GM12801 (cell line): ENCODE measurements around the gene C3orf22.

Experiments
- TF ChIP-seq, protein P1 (sequence below): IDR thresholded peaks from one replicate; pipeline ENCODE4 v1.5.1; 2011; ENCODE audit warnings: control low read depth; ENCODE audit not compliant: insufficient read length; ENCODE audit errors: extremely low read depth

The C3orf22 gene, protein sequence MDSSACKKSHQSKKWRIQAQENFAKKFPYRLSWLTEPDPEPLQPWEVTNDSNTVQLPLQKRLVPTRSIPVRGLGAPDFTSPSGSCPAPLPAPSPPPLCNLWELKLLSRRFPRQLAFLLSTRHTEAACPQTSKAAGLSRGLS

DNA sequence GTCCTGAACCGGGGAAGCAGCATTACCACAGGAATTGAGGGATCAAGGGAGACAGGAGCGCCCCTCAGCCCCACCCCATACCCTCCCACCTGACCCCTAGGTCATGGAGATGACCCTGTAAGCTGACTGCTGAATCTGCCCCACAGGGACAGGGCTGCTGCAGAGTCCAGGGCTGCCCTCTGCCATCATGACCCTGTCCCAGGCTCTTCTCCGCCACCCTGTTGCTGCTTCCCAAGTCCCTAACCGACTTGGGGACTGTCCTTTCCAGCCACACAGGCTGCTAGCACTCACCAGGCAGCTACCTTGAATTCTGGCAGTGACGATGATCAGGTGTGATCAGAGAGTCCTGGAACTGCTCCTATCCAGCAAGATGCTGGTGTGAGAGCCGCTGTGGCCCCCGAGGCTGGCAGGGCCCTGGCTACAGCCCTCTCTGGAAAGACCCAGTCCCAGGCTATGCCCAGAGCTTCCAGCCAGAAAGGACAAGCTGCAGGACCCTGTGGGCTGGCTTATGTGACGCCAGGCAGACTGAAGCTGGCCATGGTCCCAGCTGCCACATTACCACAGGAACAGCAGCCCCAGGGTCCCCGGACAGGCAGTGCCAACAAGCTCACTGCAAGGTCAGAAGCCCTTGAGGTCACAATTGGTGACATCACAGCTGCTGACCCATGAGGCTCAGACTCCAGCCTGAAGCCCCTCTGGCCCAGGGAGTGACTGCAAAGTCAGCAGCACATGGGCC, at the start of gene C3orf22:
Gene C3orf22, minus strand, starts transcription at position 597 of the 736 bp plus-strand sequence. CDS start 5,542 bp downstream, outside the sequence.
- TF ChIP-seq, protein P1, sequence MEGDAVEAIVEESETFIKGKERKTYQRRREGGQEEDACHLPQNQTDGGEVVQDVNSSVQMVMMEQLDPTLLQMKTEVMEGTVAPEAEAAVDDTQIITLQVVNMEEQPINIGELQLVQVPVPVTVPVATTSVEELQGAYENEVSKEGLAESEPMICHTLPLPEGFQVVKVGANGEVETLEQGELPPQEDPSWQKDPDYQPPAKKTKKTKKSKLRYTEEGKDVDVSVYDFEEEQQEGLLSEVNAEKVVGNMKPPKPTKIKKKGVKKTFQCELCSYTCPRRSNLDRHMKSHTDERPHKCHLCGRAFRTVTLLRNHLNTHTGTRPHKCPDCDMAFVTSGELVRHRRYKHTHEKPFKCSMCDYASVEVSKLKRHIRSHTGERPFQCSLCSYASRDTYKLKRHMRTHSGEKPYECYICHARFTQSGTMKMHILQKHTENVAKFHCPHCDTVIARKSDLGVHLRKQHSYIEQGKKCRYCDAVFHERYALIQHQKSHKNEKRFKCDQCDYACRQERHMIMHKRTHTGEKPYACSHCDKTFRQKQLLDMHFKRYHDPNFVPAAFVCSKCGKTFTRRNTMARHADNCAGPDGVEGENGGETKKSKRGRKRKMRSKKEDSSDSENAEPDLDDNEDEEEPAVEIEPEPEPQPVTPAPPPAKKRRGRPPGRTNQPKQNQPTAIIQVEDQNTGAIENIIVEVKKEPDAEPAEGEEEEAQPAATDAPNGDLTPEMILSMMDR, result no peak

DNA sequence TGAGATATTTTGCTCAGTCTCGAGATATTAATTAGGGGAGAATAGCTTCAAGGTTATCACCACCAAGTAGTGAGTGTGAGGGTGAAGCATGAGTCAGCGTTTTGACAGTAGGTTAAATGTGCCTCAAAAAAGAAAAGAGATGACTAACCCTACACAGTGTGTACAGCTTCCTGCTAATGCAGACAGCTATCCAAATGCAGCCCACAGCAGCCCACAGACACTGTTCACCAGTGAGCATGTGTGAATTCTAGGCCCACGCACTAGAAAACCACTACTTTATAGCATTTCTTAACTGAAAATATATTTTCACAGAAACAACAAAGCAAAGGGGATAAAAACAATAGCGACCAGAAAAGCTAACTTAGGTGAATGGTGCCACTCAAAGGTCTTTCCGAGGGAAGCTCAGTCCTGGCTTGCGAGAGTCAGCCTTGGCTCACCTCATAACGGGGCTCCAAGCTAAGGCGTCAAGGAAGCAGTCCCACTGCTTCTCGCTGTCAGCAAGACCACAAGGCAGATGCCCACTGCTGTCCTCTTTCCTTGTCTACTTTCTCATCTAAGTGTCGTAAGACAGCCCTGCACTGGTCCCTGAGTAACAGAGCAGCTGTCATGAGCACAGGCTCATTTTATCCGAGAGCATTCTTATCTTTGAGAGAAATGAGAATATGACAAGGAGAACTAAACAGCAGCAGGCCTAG, 48.6 kb upstream of the C3orf22 start:
- TF ChIP-seq, protein P1, result no peak

DNA sequence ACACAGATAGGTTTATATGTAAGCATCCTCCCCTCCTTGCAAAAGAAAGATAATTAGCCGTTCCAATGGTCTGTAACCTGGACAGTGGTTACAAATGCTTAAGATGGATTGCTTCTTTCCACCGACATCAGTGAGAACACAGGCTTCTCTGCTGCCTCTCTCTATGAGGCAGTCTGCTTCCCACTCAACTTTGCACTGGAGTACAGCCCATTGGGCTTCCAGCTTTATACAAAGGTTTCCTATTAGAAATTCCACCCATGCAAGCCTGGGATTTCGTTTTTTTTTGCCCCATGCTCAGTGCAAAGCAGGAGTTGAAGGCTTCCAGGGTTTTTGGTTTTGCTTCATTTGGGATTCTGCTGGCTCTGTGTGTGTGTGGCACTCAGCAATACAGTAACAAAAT, 47.3 kb upstream of the C3orf22 start:
- TF ChIP-seq, protein P1, result no peak

DNA sequence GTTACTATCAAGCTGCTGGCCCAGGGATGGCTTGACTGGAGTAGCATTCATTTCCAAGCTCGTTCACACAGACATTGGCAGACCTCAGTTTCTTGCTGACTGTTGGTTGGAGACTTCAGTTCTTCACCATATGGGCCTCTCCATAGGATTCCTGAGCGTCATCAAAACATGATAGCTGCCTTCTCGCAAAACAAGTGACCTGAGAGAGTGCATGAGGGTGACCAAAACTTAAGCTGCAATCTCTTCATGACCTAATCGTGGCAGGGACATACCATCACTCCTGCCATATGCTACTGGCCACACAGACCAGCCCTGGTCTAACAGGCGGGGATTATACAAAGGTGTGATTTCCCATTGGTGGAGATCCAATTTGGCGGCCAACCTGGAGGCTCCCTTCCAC, 46.0 kb upstream of the C3orf22 start:
- TF ChIP-seq, protein P1, result no peak

DNA sequence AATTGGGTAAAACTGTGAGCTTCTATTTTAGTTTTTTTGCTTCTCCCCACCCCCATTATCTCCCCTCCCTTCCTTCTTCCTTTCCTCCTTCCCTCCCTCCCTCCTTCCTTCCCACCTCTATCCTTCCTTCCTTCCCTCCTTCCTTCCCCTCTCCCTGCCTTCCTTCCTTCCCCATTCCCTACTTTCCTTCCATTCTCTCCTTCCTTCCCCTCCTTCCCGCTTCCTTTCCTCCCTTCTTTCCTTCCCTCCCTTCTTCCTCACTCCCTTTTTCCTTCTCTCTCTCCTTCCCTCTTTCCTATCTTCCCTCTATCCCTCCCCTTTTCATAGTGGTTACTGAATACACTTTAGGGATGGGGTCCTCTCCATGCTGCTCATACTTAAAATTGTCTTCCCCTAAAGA, 40.4 kb upstream of the C3orf22 start:
- TF ChIP-seq, protein P1, result no peak

DNA sequence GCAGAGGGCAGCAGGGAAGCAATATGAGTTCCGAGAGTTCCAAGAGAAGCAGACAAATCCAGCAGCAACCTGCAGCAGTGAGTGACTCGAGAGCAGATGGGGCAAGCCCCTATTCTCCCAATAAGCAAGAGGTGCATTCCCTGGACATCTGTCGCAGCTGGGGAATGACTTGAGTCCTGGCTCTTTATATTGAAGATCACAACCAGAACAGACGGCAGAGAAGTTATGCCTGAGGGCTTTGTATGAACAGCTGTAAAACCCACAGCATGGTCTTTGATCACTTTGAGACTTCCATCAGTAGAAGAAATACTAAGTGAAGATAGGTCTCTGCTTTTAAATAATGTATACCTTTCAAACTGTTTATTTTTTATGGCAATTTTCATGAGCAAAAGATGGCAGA, 23.6 kb upstream of the C3orf22 start:
- TF ChIP-seq, protein P1, result no peak

DNA sequence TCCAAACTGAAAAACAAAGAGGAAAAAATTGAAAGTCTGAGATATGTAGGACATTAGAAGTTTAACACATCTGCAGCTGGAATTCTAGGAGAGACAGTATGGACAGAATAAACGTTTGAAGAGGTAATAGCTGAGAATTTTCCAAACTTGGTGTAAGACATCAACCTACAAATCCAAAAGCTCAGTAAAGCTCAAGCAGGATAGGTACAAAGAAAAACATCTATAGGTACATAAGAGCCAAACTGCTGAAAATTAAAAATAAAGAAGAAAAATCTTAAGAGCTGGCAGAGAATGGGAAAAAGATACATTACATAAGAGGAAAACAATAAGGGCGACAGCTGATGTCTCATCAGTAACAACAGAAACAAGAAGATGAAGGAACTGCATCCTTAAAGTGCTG, 22.8 kb upstream of the C3orf22 start:
- TF ChIP-seq, protein P1, result no peak
